SK-N-SH treated with all-trans-retinoic acid at 6 μM for 48 hours (cell line): ENCODE data around the gene ATL3.

ENCODE experiments used
- ARNTL ChIP-seq: fragments of 450-650 bp; formaldehyde crosslinking; IDR thresholded peaks from 2 replicates; pipeline ENCODE4 v1.5.0; 2020; ENCODE audit warnings: low read depth, mild to moderate bottlenecking, moderate library complexity, borderline replicate concordance
- CREB5 ChIP-seq: fragments of 250-450 bp; sonication (Bioruptor Pico); IDR thresholded peaks from 2 replicates; pipeline ENCODE4 v1.5.1; 2020; ENCODE audit warnings: low read depth, mild to moderate bottlenecking, moderate library complexity
- OSR1 ChIP-seq: fragments of 250-450 bp; sonication (Bioruptor Pico); IDR thresholded peaks from 2 replicates; pipeline ENCODE4 v1.8.0; 2022; ENCODE audit warnings: moderate library complexity, mild to moderate bottlenecking, inconsistent platforms
- PATZ1 ChIP-seq: fragments of 250-450 bp; sonication (Bioruptor Pico); IDR thresholded peaks from 2 replicates; pipeline ENCODE4 v1.8.0; 2020; ENCODE audit warnings: mild to moderate bottlenecking, moderate library complexity, borderline replicate concordance
- POU6F1 ChIP-seq: fragments of 250-450 bp; sonication (Bioruptor Pico); IDR thresholded peaks from 2 replicates; pipeline ENCODE4 v1.8.0; 2021; ENCODE audit warnings: low read depth, mild to moderate bottlenecking, moderate library complexity, borderline replicate concordance
- TOX ChIP-seq: fragments of 250-450 bp; sonication (Bioruptor Pico); IDR thresholded peaks from 2 replicates; pipeline ENCODE4 v1.8.0; 2021; ENCODE audit warnings: mild to moderate bottlenecking, moderate library complexity, borderline replicate concordance
- ZFP30 ChIP-seq: fragments of 450-650 bp; formaldehyde crosslinking; IDR thresholded peaks from 2 replicates; pipeline ENCODE4 v1.5.0; 2022; ENCODE audit warnings: mild to moderate bottlenecking, moderate library complexity
- ZNF70 ChIP-seq: fragments of 450-650 bp; formaldehyde crosslinking; IDR thresholded peaks from 2 replicates; pipeline ENCODE4 v1.5.0; 2020; ENCODE audit warnings: mild to moderate bottlenecking, moderate library complexity

- TF ChIP-seq TOX (CRISPR knock-in tag) (no peak), ZFP30 (CRISPR knock-in tag) (no peak), CREB5 (CRISPR knock-in tag) (no peak), ZNF70 (CRISPR knock-in tag) (no peak), POU6F1 (CRISPR knock-in tag) (no peak), PATZ1 (CRISPR knock-in tag) (no peak), OSR1 (CRISPR knock-in tag) (no peak), ARNTL (CRISPR knock-in tag) (no peak)
Measured at GRCh38 chr11:63629426-63629825, 41.8 kb downstream of the ATL3 start.
